Glomerular visceral epithelial cell (primary cell): ENCODE results near the gene MYCBP.

Experiments
- DNase-seq: peaks from one replicate; pipeline ENCODE4 v3.0.0-alpha.2; 2016; ENCODE audit errors: extremely low spot score

Gene MYCBP

GRCh38 chr1:38820860-38821259, 52.3 kb downstream of the MYCBP start:
- DNase-seq, result no peak

GRCh38 chr1:38819516-38819915, 53.6 kb downstream of the MYCBP start:
- no peak for DNase-seq

DNA sequence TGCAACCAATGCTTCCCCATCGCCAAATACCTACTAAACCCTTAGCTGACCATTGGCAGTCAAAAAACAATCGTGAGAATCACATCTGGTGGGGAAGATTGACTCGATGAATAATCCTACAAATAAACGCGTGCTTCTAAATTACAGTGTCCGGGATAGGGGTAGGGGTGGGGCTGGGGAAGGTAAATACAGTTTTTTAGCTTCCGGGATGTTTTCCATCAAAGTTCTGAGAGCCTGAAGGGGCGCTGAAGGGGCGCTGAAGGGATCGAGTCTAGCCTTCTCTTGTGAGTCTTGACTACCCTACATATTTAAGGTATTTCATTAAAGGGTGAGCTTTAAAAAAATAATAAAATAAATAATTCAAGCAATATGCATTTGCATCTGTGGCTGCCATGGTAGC, 54.1 kb downstream of the MYCBP start:
- no peak for DNase-seq

GRCh38 chr1:38818175-38818976, 54.8 kb downstream of the MYCBP start:
- DNase-seq, result no peak

DNA sequence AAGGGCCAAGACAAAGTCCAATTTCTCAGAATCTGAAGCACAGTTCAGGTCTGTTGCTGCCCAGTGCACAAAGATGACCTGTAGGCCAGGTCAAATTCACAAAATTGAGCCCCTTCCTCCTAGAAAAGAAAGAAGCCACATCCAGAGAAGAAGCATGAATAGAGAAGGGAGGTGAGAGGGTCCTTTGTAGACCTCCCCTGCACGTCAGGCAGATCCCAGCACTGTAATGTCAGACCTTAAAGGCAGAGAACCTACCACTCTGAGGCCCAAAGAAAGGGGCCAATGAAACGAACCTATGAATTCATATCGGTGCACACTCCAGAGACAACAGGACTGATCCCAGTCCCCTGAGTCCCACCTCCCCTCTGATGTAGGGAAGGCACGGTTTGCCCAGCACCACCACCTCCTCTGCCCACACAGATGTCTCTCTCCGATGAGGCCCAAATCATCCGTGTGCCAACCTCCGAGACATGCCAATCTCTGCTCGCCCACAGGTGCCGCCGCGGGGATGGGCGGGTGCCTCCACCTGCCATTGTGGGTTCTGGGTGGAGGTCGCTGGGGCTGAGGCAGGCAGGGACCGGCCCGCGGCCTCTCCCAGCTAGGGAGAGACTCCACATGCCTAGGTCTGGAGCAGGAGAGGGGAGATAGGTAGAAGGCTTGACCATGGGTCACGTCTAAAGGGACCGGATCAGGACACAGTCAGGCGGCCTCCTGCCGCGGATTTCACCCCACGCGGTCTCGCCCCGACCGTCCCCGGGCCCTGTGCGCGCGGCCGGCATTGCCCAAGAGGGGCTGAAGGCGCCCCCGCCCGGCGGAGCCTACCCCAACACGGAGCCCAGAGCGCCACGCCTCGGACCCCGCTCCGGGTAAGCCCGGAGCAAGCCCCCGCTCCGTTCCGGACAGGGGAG, 55.6 kb downstream of the MYCBP start:
- no peak for DNase-seq

DNA sequence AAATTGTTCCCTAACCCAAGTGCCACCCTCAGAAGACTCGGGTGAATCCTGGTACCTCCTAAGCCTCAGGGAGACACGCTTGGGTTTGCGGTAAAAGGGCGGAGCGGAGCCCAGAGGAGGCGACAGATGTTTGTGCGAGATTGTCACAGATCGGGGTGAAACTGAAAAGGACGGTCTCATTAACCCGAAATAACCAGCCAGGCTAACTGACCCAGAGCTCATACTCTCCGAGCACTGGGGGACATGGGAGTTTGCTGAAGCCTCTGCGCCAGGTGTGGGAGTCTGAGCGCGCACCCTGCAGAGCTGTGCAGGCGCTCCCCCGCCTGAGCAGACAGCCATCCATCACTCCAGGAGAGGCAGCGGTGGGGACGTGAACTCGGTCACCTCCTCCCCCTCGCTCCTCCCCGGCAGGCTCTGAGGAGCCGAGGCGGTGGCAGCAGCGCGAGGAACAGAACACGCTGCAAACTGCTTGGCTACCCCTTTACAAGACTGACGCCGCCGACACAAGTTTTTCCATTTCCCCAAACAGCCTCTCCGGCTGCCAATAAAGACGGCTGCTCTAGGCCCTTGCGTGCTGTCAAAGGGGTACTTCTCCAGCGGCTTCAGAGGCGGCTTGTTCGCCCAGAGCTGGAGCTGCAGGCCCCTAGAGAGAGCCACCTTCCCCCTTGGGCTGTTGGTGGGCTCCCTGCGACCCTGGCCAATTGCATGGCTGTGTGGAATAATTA, 57.1 kb downstream of the MYCBP start:
- DNase-seq, result no peak

DNA sequence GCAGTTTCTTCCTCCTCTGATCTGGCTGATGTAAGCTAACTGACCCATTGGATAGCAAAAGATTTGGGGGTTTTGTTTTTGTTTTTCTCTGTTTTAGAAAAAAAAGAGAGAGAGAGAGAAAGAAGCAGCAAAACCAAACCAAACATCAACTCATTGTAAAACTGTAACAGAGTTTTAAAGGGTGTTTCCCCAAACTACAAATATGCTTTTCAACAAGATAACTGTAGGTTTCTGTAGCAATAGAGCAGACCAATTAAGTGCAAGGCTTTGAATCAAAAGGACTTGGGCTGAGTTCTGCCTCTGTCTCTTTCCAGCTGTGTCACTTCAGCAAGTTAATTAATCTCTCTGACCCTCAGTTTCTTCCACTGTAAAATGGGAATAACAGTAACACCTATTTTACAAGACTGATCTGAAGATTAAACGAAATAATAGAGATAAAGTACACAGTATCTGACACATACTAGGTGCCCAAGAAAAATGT, 58.1 kb downstream of the MYCBP start:
- no peak for DNase-seq

GRCh38 chr1:38814444-38814983, 58.6 kb downstream of the MYCBP start:
- no peak for DNase-seq

- DNase-seq, result no peak
Measured at GRCh38 chr1:38812981-38813380, 60.2 kb downstream of the MYCBP start.
